ENCODE results near the gene ZP1. TPM values are rescaled to one million over a fixed set of nuclear protein-coding genes. Genes with fewer than 3 reads are reported as not detected.
A peak's percentile ranks its signal among the peaks of the same experiment; 100 is the strongest.

ZP1 gene
- total RNA-seq, 1 experiment from 2014 or later: not detected

GRCh38 chr11:60825118-60825517 is 42.2 kb upstream of the ZP1 start:
- no TSS peak for BruUV-seq (replicated peaks)
- H3K27me3 Mint-ChIP-seq (ENCODE audit: insufficient read depth, unreplicated experiment): peaks cover 8% of the 10 kb centered on the region
- intact Hi-C loops (cut with micrococcal nuclease): no loop called here
- TF ChIP-seq CTCF (IDR thresholded peaks at IDR 0.05; ENCODE audit: unreplicated experiment): no peak
- ChIA-PET CTCF (interaction anchor here (0.6 to 2.0 kb wide), 2 partner anchors 126 to 362 kb away, joined by 3 to 6 read pairs; partner anchors contain the start of gene MS4A8), POLR2A (no interaction called here)
- no peak for DNase-seq (ENCODE audit: unreplicated experiment)
- no peak overlapping the region for H3K27ac Mint-ChIP-seq (ENCODE audit: low read depth, unreplicated experiment)
- no peaks in the 10 kb centered on the region for H3K4me1 Mint-ChIP-seq (ENCODE audit: insufficient read depth, unreplicated experiment)
- H3K36me3 Mint-ChIP-seq (ENCODE audit: insufficient read depth, unreplicated experiment): no peaks in the 10 kb centered on the region
- no peaks in the 10 kb centered on the region for H3K9me3 Mint-ChIP-seq (ENCODE audit: unreplicated experiment)
- H3K4me3 Mint-ChIP-seq (ENCODE audit: unreplicated experiment): no peak overlapping the region

- no peak for DNase-seq (ENCODE audit: unreplicated experiment)
- BruUV-seq (replicated peaks): no TSS peak
- no peak for TF ChIP-seq CTCF (IDR thresholded peaks at IDR 0.05; ENCODE audit: unreplicated experiment)
- H3K27ac Mint-ChIP-seq (ENCODE audit: low read depth, unreplicated experiment): no peak overlapping the region
- intact Hi-C loops (cut with micrococcal nuclease): no loop called here
- H3K36me3 Mint-ChIP-seq (ENCODE audit: insufficient read depth, unreplicated experiment): no peaks in the 10 kb centered on the region
- no peaks in the 10 kb centered on the region for H3K9me3 Mint-ChIP-seq (ENCODE audit: unreplicated experiment)
- POLR2A ChIA-PET: no interaction called here
- no peaks in the 10 kb centered on the region for H3K4me1 Mint-ChIP-seq (ENCODE audit: insufficient read depth, unreplicated experiment)
- no peak overlapping the region for H3K4me3 Mint-ChIP-seq (ENCODE audit: unreplicated experiment)
- CTCF ChIA-PET: interaction anchor here (0.7 to 2.0 kb wide), 3 partner anchors 64 to 361 kb away, joined by 3 to 6 read pairs (median 4); no protein-coding TSS in a partner anchor
- H3K27me3 Mint-ChIP-seq (ENCODE audit: insufficient read depth, unreplicated experiment): peaks cover 8% of the 10 kb centered on the region
Measured at GRCh38 chr11:60825790-60826189, 41.6 kb upstream of the ZP1 start.

- Mint-ChIP-seq H3K4me1 (ENCODE audit: insufficient read depth, unreplicated experiment) (peaks cover 17% of the 10 kb centered on the region), H3K36me3 (ENCODE audit: insufficient read depth, unreplicated experiment) (no peaks in the 10 kb centered on the region), H3K27ac (ENCODE audit: low read depth, unreplicated experiment) (no peak overlapping the region), H3K27me3 (ENCODE audit: insufficient read depth, unreplicated experiment) (peaks cover 8% of the 10 kb centered on the region), H3K9me3 (ENCODE audit: unreplicated experiment) (no peaks in the 10 kb centered on the region), H3K4me3 (ENCODE audit: unreplicated experiment) (peak overlapping the region; percentile 35)
- no peak for TF ChIP-seq CTCF (IDR thresholded peaks at IDR 0.05; ENCODE audit: unreplicated experiment)
- ChIA-PET POLR2A (interaction anchor here (0.6 to 2.4 kb wide), 11 partner anchors 11 to 305 kb away, joined by 3 to 16 read pairs (median 7); partner anchors contain the start of genes PRPF19 and TMEM109), CTCF (interaction anchor here (0.5 to 7.6 kb wide), 55 partner anchors 9 to 634 kb away, joined by 3 to 163 read pairs (median 5); partner anchors contain the start of genes TMEM109 and ZP1)
- DNase-seq (ENCODE audit: unreplicated experiment): no peak
- intact Hi-C loops (cut with micrococcal nuclease): loop anchor here (1.0 to 2.0 kb wide), 6 partner anchors 56 to 357 kb away; no protein-coding TSS in a partner anchor
- no TSS peak for BruUV-seq (replicated peaks)
Measured at GRCh38 chr11:60830478-60831142, 36.7 kb upstream of the ZP1 start.

- peak; percentile 83 for DNase-seq (ENCODE audit: unreplicated experiment)
- peaks cover 21% of the 10 kb centered on the region for H3K4me1 Mint-ChIP-seq (ENCODE audit: insufficient read depth, unreplicated experiment)
- BruUV-seq (replicated peaks): no TSS peak
- peak; percentile 92 for TF ChIP-seq CTCF (IDR thresholded peaks at IDR 0.05; ENCODE audit: unreplicated experiment)
- ChIA-PET POLR2A (interaction anchor here (0.6 to 2.4 kb wide), 12 partner anchors 10 to 567 kb away, joined by 3 to 16 read pairs (median 6); partner anchors contain the start of genes PRPF19 and TMEM109), CTCF (interaction anchor here (0.5 to 7.6 kb wide), 60 partner anchors 8 to 554 kb away, joined by 3 to 163 read pairs (median 5); partner anchors contain the start of genes TMEM109 and ZP1)
- peaks cover 8% of the 10 kb centered on the region for H3K27me3 Mint-ChIP-seq (ENCODE audit: insufficient read depth, unreplicated experiment)
- H3K4me3 Mint-ChIP-seq (ENCODE audit: unreplicated experiment): peak overlapping the region; percentile 35
- intact Hi-C loops (cut with micrococcal nuclease): loop anchor here (1.0 to 2.0 kb wide), 6 partner anchors 56 to 356 kb away; no protein-coding TSS in a partner anchor
- H3K9me3 Mint-ChIP-seq (ENCODE audit: unreplicated experiment): no peaks in the 10 kb centered on the region
- H3K36me3 Mint-ChIP-seq (ENCODE audit: insufficient read depth, unreplicated experiment): no peaks in the 10 kb centered on the region
- H3K27ac Mint-ChIP-seq (ENCODE audit: low read depth, unreplicated experiment): no peak overlapping the region
Measured at GRCh38 chr11:60831143-60831500, 36.2 kb upstream of the ZP1 start.
